HEK293 (cell line): ENCODE results near the gene OR5A1.

ENCODE experiments used
- CTCF ChIA-PET: fragments of 350-600 bp; formaldehyde crosslinking; extraction: SDS; loops from one replicate; lab custom pipeline; 2021; ENCODE audit warnings: antibody characterized with exemption; lab: Yijun Ruan, JAX
- POLR2A ChIA-PET: fragments of 300-600 bp; formaldehyde crosslinking; extraction: SDS; loops from one replicate; lab custom pipeline; 2020; ENCODE audit warnings: antibody characterized with exemption, inconsistent platforms; lab: Yijun Ruan, JAX
- H3K27ac ChIP-seq: fragments of 200-500 bp; sonication (Bioruptor generic); 2 replicates; pipeline ENCODE4 v1.5.1; 2014; ENCODE audit warnings: low read depth, low read length, control low read depth, inconsistent platforms; ENCODE audit errors: extremely low read depth
- H3K36me3 ChIP-seq, 2 experiments: fragments of 200-500 bp in 1 of 2; sonication (Bioruptor generic) in 1 of 2; 1 replicate in 1 of 2; 2 replicates in 1 of 2; pipeline ENCODE4 v1.5.1; 2014 to 2017; ENCODE audit warnings: inconsistent platforms in 2 of 2, low read length in 2 of 2; ENCODE audit not compliant: control insufficient read depth in 2 of 2, insufficient read depth in 1 of 2
- H3K4me1 ChIP-seq: fragments of 200-500 bp; sonication (Bioruptor generic); 2 replicates; pipeline ENCODE4 v1.5.1; 2014; ENCODE audit warnings: mild to moderate bottlenecking, low read length, inconsistent platforms; ENCODE audit not compliant: control insufficient read depth, insufficient read depth
- H3K4me3 ChIP-seq: 2 replicates; pipeline ENCODE4 v1.5.1; 2011; ENCODE audit warnings: low read depth, mild to moderate bottlenecking, control low read depth, low read length, moderate library complexity
- H3K9me3 ChIP-seq: fragments of 200-500 bp; sonication (Bioruptor generic); 2 replicates; pipeline ENCODE4 v1.5.1; 2014; ENCODE audit warnings: low read depth, low read length, inconsistent platforms; ENCODE audit not compliant: control insufficient read depth, insufficient read depth
- ATF2 ChIP-seq: fragments of 450-650 bp; formaldehyde crosslinking; IDR thresholded peaks from 2 replicates; pipeline ENCODE4 v1.5.1; 2016; ENCODE audit warnings: missing biosample characterization, missing genetic modification characterization, low read depth
- BCL11A ChIP-seq: fragments of 450-650 bp; formaldehyde crosslinking; IDR thresholded peaks from 2 replicates; pipeline ENCODE4 v1.5.1; 2016; ENCODE audit warnings: low read depth, missing biosample characterization, missing genetic modification characterization
- CTCF ChIP-seq: fragments of 450-650 bp; formaldehyde crosslinking; IDR thresholded peaks from 2 replicates; pipeline ENCODE4 v1.5.1; 2016; ENCODE audit warnings: missing biosample characterization, missing genetic modification characterization
- FEZF1 ChIP-seq: fragments of 450-650 bp; formaldehyde crosslinking; IDR thresholded peaks from 2 replicates; pipeline ENCODE4 v1.5.1; 2016; ENCODE audit warnings: missing biosample characterization, missing genetic modification characterization
- MZF1 ChIP-seq: fragments of 450-650 bp; formaldehyde crosslinking; IDR thresholded peaks from 2 replicates; pipeline ENCODE4 v1.5.1; 2017; ENCODE audit warnings: missing biosample characterization, missing genetic modification characterization, borderline replicate concordance
- PRDM10 ChIP-seq: fragments of 450-650 bp; formaldehyde crosslinking; IDR thresholded peaks from 2 replicates; pipeline ENCODE4 v1.5.1; 2016; ENCODE audit warnings: missing biosample characterization, missing genetic modification characterization
- REPIN1 ChIP-seq: fragments of 450-650 bp; formaldehyde crosslinking; IDR thresholded peaks from 2 replicates; pipeline ENCODE4 v1.5.1; 2017; ENCODE audit warnings: missing biosample characterization, missing genetic modification characterization, low read depth
- REST ChIP-seq: fragments of 450-650 bp; formaldehyde crosslinking; IDR thresholded peaks from 2 replicates; pipeline ENCODE4 v1.5.1; 2016; ENCODE audit warnings: missing biosample characterization, missing genetic modification characterization
- SCRT2 ChIP-seq: fragments of 450-650 bp; formaldehyde crosslinking; IDR thresholded peaks from 2 replicates; pipeline ENCODE4 v1.5.1; 2016; ENCODE audit warnings: missing biosample characterization, missing genetic modification characterization
- YY1 ChIP-seq: fragments of 450-650 bp; formaldehyde crosslinking; IDR thresholded peaks from 2 replicates; pipeline ENCODE4 v1.5.1; 2018; ENCODE audit warnings: missing biosample characterization, missing genetic modification characterization
- ZIC2 ChIP-seq: fragments of 450-650 bp; formaldehyde crosslinking; IDR thresholded peaks from 2 replicates; pipeline ENCODE4 v1.5.1; 2016; ENCODE audit warnings: missing biosample characterization, missing genetic modification characterization
- ZNF114 ChIP-seq: fragments of 450-650 bp; formaldehyde crosslinking; IDR thresholded peaks from 2 replicates; pipeline ENCODE4 v1.5.0; 2017; ENCODE audit warnings: missing biosample characterization, missing genetic modification characterization
- ZNF155 ChIP-seq: fragments of 450-650 bp; formaldehyde crosslinking; IDR thresholded peaks from 2 replicates; pipeline ENCODE4 v1.5.1; 2016; ENCODE audit warnings: missing biosample characterization, missing genetic modification characterization
- ZNF16 ChIP-seq: fragments of 450-650 bp; formaldehyde crosslinking; IDR thresholded peaks from 2 replicates; pipeline ENCODE4 v1.5.1; 2016; ENCODE audit warnings: low read depth, missing biosample characterization, missing genetic modification characterization
- ZNF341 ChIP-seq: fragments of 450-650 bp; formaldehyde crosslinking; IDR thresholded peaks from 2 replicates; pipeline ENCODE4; 2016; ENCODE audit warnings: low read depth, missing biosample characterization, missing genetic modification characterization
- ZNF366 ChIP-seq: fragments of 450-650 bp; formaldehyde crosslinking; conservative IDR thresholded peaks from 2 replicates; pipeline ENCODE4 v1.5.1; 2016; ENCODE audit warnings: missing biosample characterization, missing genetic modification characterization
- ZNF555 ChIP-seq: fragments of 450-650 bp; formaldehyde crosslinking; conservative IDR thresholded peaks from 2 replicates; pipeline ENCODE4 v1.5.1; 2017; ENCODE audit warnings: missing biosample characterization, mild to moderate bottlenecking, missing genetic modification characterization, inconsistent platforms
- ZNF596 ChIP-seq: fragments of 450-650 bp; IDR thresholded peaks from 2 replicates; pipeline ENCODE4 v1.5.0; 2018; ENCODE audit warnings: missing biosample characterization, mild to moderate bottlenecking, missing genetic modification characterization, moderate library complexity
- ZNF624 ChIP-seq: fragments of 450-650 bp; formaldehyde crosslinking; IDR thresholded peaks from 2 replicates; pipeline ENCODE4 v1.5.1; 2017; ENCODE audit warnings: missing biosample characterization, missing genetic modification characterization
- ZNF626 ChIP-seq: fragments of 450-650 bp; sonication (Bioruptor Pico); formaldehyde crosslinking; IDR thresholded peaks from 2 replicates; pipeline ENCODE4 v1.5.1; 2018; ENCODE audit warnings: missing biosample characterization, missing genetic modification characterization, inconsistent platforms
- ZSCAN23 ChIP-seq: fragments of 450-650 bp; formaldehyde crosslinking; IDR thresholded peaks from 2 replicates; pipeline ENCODE4 v1.5.1; 2016; ENCODE audit warnings: missing biosample characterization, missing genetic modification characterization

The OR5A1 gene

GRCh38 chr11:59423835-59424234 lies 12.4 kb upstream of the OR5A1 start:
- Histone ChIP-seq H3K9me3 (no peaks in the 10 kb centered on the region), H3K27ac (no peak overlapping the region), H3K4me3 (no peak overlapping the region), H3K4me1 (no peaks in the 10 kb centered on the region), H3K36me3 (no peaks in the 10 kb centered on the region)
- TF ChIP-seq ZNF155 (tag by site-specific recombination), result no peak
- POLR2A ChIA-PET, result no interaction called here
- CTCF ChIA-PET, result interaction anchor here (0.8 kb wide), 1 partner anchor 252 kb away, joined by 3 read pairs; the partner anchor contains the start of gene DTX4

GRCh38 chr11:59425131-59425530 lies 11.1 kb upstream of the OR5A1 start:
- CTCF ChIA-PET, result interaction anchor here (0.6 to 1.6 kb wide), 4 partner anchors 216 to 730 kb away, joined by 3 to 5 read pairs (median 4); partner anchors contain the start of gene DTX4
- TF ChIP-seq ATF2 (no peak), ZNF596 (tag by site-specific recombination) (no peak), PRDM10 (tag by site-specific recombination) (no peak), ZNF16 (tag by site-specific recombination) (no peak), ZNF114 (tag by site-specific recombination) (no peak), ZNF341 (tag by site-specific recombination) (no peak), CTCF (tag by site-specific recombination) (no peak), ZSCAN23 (tag by site-specific recombination) (no peak), ZNF366 (no peak), ZNF626 (tag by site-specific recombination) (no peak), SCRT2 (tag by site-specific recombination) (no peak), REPIN1 (no peak), ZIC2 (no peak), ZNF624 (no peak), REST (no peak), MZF1 (tag by site-specific recombination) (no peak), BCL11A (no peak), ZNF555 (tag by site-specific recombination) (no peak), YY1 (no peak), FEZF1 (tag by site-specific recombination) (no peak)
- H3K27ac ChIP-seq, result no peak overlapping the region
- H3K9me3 ChIP-seq, result no peaks in the 10 kb centered on the region
- H3K4me3 ChIP-seq, result no peak overlapping the region
- POLR2A ChIA-PET, result no interaction called here
- no peaks in the 10 kb centered on the region for H3K36me3 ChIP-seq
- H3K4me1 ChIP-seq, result no peaks in the 10 kb centered on the region
